ENCODE measurements around the gene FOXJ3. TPM values are rescaled to one million over a fixed set of nuclear protein-coding genes. Genes with fewer than 3 reads are reported as not detected.

The FOXJ3 gene
- total RNA-seq, 2 donors from 2014 or later, result 30.6 to 62.0 TPM

DNA sequence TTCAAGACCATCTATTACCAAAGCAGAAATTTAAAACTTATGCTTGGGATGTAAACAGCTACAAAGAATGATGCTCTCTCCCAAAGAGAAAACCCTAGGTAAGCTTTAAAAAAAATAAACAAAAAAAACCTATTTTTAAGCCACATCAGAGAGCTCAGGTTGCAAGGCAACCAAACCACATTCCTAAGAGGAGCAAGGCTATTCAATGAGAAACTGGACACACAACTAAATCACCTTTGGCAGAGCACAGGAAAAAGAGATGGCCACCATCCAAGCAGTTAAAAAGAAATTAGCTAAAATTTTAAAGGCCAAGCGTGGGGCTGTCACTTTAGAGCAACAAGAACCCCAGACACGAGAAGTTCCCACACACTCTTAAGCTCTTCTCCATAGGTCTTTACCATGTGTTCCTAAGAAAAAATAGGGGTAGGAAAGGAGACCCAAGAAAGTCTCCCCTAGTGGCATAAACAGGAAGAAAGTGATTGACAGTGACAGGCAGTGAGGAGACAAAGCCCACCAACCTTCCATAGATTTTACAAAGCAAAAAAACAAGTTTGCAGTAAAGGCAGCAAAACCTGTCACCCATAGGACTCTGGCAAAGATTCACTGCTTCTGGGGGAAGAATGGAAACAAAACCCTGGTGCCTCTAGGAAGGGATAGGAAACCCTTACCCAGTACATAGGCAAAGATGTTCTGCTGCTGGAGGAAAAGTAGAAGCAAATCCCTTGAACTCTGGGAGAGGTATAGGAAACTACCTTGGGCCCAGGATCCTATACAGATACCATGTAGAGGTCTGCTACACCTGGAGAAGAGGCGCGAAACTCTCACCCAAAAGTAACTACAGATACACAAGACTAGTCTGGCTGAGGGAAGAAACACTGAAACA is 68.5 kb downstream of the FOXJ3 start:
- DNase-seq (ENCODE audit: low spot score), result no peak
- TF ChIP-seq, protein P1, sequence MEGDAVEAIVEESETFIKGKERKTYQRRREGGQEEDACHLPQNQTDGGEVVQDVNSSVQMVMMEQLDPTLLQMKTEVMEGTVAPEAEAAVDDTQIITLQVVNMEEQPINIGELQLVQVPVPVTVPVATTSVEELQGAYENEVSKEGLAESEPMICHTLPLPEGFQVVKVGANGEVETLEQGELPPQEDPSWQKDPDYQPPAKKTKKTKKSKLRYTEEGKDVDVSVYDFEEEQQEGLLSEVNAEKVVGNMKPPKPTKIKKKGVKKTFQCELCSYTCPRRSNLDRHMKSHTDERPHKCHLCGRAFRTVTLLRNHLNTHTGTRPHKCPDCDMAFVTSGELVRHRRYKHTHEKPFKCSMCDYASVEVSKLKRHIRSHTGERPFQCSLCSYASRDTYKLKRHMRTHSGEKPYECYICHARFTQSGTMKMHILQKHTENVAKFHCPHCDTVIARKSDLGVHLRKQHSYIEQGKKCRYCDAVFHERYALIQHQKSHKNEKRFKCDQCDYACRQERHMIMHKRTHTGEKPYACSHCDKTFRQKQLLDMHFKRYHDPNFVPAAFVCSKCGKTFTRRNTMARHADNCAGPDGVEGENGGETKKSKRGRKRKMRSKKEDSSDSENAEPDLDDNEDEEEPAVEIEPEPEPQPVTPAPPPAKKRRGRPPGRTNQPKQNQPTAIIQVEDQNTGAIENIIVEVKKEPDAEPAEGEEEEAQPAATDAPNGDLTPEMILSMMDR (IDR thresholded peaks at IDR 0.05), result no peak
- Histone ChIP-seq H3K27me3 (replicated peaks; ENCODE audit: insufficient read depth) (no peaks in the 10 kb centered on the region), H3K4me3 (no peak overlapping the region), H3K36me3 (peaks cover 4% of the 10 kb centered on the region), H3K4me1 (ENCODE audit: control insufficient read depth in 1 of 2, low read depth in 2 of 2) (peaks cover 3 to 11% of the 10 kb centered on the region in 2 donors), H3K9me3 (no peaks in the 10 kb centered on the region), H3K27ac (no peak overlapping the region)
- no peak for ATAC-seq (ENCODE audit: insufficient number of reproducible peaks, low FRiP score, low read depth)

DNA sequence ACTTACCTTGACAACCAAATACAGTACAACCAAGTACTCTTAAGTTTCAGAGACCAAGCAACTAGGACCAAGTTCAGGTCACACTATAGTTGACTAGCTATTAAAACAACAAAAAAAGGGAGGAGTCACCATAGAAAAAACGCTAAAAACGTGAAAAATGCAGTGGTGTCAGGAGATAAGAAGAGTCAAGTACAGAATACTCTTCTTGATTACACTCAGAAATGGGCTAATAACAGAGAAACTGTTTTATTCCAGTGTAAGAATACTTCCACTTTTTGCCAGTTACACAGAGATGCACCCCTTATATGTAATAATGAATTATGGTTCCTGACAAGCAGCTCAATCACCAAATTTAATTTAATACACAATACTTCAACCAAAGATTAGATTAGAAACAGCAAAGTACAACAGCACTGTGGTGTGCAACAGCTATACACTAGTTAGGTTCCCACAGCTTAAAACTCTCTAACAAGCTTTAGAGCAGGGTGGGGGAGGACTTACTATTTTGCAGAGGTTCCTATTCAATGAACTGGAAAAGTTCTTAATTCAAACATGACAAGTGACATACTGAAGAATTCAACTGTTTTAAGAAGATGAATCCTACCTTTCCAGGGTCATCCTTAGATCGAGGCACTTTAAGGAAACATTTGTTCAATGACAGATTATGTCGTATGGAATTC is 70.4 kb downstream of the FOXJ3 start:
- Histone ChIP-seq H3K36me3 (peaks cover 4% of the 10 kb centered on the region), H3K9me3 (no peaks in the 10 kb centered on the region), H3K4me3 (no peak overlapping the region), H3K4me1 (ENCODE audit: control insufficient read depth in 1 of 2, low read depth in 2 of 2) (peaks cover 10 to 23% of the 10 kb centered on the region in 2 donors), H3K27me3 (replicated peaks; ENCODE audit: insufficient read depth) (no peaks in the 10 kb centered on the region), H3K27ac (no peak overlapping the region)
- ATAC-seq (ENCODE audit: insufficient number of reproducible peaks, low FRiP score, low read depth), result no peak
- TF ChIP-seq, protein P1 (IDR thresholded peaks at IDR 0.05), result no peak
- no peak for DNase-seq (ENCODE audit: low spot score)

DNA sequence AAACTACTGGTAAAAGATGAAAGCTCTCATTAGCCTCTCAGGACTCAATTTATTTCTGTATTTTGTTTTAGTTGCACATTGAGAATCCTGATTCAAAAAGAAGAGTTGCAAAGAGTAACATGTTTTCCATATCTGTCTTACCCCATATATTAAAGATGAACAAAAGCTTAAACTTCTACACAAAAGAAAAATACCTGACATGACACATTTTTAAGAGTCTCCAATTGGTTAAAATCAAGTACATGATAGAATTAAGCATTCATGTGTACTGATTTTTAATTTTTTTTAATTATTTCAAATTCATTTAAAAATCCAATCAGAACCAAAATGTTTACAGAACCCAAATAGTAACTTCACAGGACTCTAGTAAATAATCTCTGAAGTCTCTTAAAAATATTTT is 72.0 kb downstream of the FOXJ3 start:
- H3K4me1 ChIP-seq (ENCODE audit: control insufficient read depth in 1 of 2, low read depth in 2 of 2), result peaks cover 19 to 37% of the 10 kb centered on the region in 2 donors
- H3K4me3 ChIP-seq, result no peak overlapping the region
- no peak overlapping the region for H3K27ac ChIP-seq
- DNase-seq (ENCODE audit: low spot score), result no peak
- H3K9me3 ChIP-seq, result no peaks in the 10 kb centered on the region
- ATAC-seq (ENCODE audit: insufficient number of reproducible peaks, low FRiP score, low read depth), result no peak
- TF ChIP-seq, protein P1 (IDR thresholded peaks at IDR 0.05), result no peak
- peaks cover 4% of the 10 kb centered on the region for H3K36me3 ChIP-seq
- no peaks in the 10 kb centered on the region for H3K27me3 ChIP-seq (replicated peaks; ENCODE audit: insufficient read depth)

DNA sequence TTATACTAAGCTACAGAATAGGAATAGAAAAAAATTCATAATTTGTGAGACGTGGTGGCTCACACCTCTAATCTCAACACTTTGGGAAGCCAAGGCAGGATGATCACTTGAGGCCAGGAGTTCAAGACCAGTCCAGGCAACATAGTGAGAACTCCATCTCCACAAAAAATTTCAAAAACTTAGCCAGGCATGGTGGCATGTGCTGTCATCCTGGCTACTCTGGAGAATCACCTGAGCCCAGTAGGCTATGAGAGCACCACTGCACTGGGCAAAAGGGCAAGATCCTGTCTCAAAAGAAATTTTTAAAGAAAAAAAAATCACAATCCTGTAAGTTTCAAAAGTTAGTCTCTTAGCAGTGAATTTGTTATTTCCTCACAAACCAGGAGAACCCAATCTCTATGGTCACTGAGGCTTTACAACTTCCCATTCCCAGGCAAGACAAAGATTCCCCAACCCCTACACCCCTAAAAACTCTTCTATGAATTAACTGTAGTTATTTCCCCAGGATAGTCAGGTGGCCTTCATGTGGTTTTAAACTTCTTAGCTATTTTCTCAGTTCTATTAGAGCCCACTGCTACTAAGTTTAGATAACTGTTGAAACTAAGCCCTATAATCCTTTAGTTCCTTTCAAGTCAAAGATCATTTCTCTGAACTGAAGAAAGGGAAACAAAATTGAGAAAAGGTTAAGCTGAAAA is 74.5 kb downstream of the FOXJ3 start:
- H3K4me3 ChIP-seq, result no peak overlapping the region
- ATAC-seq (ENCODE audit: insufficient number of reproducible peaks, low FRiP score, low read depth) (no peak), DNase-seq (ENCODE audit: low spot score) (no peak)
- H3K27ac ChIP-seq, result no peak overlapping the region
- H3K27me3 ChIP-seq (replicated peaks; ENCODE audit: insufficient read depth), result no peaks in the 10 kb centered on the region
- TF ChIP-seq, protein P1 (IDR thresholded peaks at IDR 0.05), result no peak
- H3K4me1 ChIP-seq (ENCODE audit: control insufficient read depth in 1 of 2, low read depth in 2 of 2), result peaks cover 16 to 30% of the 10 kb centered on the region in 2 donors
- H3K9me3 ChIP-seq, result no peaks in the 10 kb centered on the region
- peaks cover 4% of the 10 kb centered on the region for H3K36me3 ChIP-seq

DNA sequence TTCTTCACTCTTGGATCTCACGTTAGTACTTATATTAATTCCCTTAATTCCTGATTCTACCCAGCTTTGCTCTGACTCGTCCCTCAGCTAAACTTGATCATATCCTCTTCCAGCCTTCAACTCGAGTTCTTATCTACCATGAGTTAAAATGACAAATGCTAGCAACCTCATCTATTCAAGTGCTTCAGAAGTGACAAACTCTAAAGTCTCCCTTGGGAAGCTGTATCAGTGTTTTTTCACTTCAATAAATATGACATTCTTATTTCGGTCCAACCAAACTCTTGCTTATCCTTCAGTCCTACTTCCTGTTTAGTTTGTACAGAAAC is 75.3 kb downstream of the FOXJ3 start:
- TF ChIP-seq, protein P1 (IDR thresholded peaks at IDR 0.05), result no peak
- Histone ChIP-seq H3K27me3 (replicated peaks; ENCODE audit: insufficient read depth) (no peaks in the 10 kb centered on the region), H3K36me3 (peaks cover 4% of the 10 kb centered on the region), H3K9me3 (no peaks in the 10 kb centered on the region), H3K27ac (no peak overlapping the region), H3K4me1 (ENCODE audit: control insufficient read depth in 1 of 2, low read depth in 2 of 2) (peaks cover 16 to 30% of the 10 kb centered on the region in 2 donors), H3K4me3 (no peak overlapping the region)
- no peak for DNase-seq (ENCODE audit: low spot score)
- no peak for ATAC-seq (ENCODE audit: insufficient number of reproducible peaks, low FRiP score, low read depth)

All from thoracic aorta (tissue), 2 donors.